ENCODE data around the gene SIN3A.

SIN3A gene

GRCh38 chr15:75342221-75342620, 109.3 kb downstream of the SIN3A start:
- no peak for TF ChIP-seq GATA2 (IDR thresholded peaks at IDR 0.05; ENCODE audit: low read depth, low read length)

- no peak for TF ChIP-seq GATA3 (IDR thresholded peaks at IDR 0.05; ENCODE audit: low read depth, low read length)
These were observed 111.8 kb downstream of the SIN3A start for GRCh38 chr15:75339531-75340240.

GRCh38 chr15:75338661-75339240, 112.7 kb downstream of the SIN3A start:
- TF ChIP-seq GATA3 (IDR thresholded peaks at IDR 0.05; ENCODE audit: low read depth, low read length) (no peak), GATA2 (IDR thresholded peaks at IDR 0.05; ENCODE audit: low read depth, low read length) (no peak)

- no peak for TF ChIP-seq GATA2 (IDR thresholded peaks at IDR 0.05; ENCODE audit: low read depth, low read length)
- no peak for TF ChIP-seq GATA3 (IDR thresholded peaks at IDR 0.05; ENCODE audit: low read depth, low read length)
These were observed 115.7 kb downstream of the SIN3A start, which contains the start of gene COMMD4 for GRCh38 chr15:75335705-75336355. Gene COMMD4, plus strand, starts transcription at chr15:75336063. Its CDS starts 27 bp downstream, at chr15:75336090.

GRCh38 chr15:75335313-75335704, 116.2 kb downstream of the SIN3A start:
- TF ChIP-seq GATA2 (IDR thresholded peaks at IDR 0.05; ENCODE audit: low read depth, low read length) (no peak; the same call in 1 of the 2 replicates), GATA3 (IDR thresholded peaks at IDR 0.05; ENCODE audit: low read depth, low read length) (no peak)

GRCh38 chr15:75329571-75329970, 121.9 kb downstream of the SIN3A start:
- TF ChIP-seq GATA2 (IDR thresholded peaks at IDR 0.05; ENCODE audit: low read depth, low read length): no peak
- TF ChIP-seq GATA3 (IDR thresholded peaks at IDR 0.05; ENCODE audit: low read depth, low read length): no peak

GRCh38 chr15:75328493-75329314, 122.8 kb downstream of the SIN3A start:
- TF ChIP-seq GATA2 (IDR thresholded peaks at IDR 0.05; ENCODE audit: low read depth, low read length): no peak
- no peak for TF ChIP-seq GATA3 (IDR thresholded peaks at IDR 0.05; ENCODE audit: low read depth, low read length)

- TF ChIP-seq GATA2 (IDR thresholded peaks at IDR 0.05; ENCODE audit: low read depth, low read length) (no peak), GATA3 (IDR thresholded peaks at IDR 0.05; ENCODE audit: low read depth, low read length) (no peak)
These were observed 124.0 kb downstream of the SIN3A start for GRCh38 chr15:75327491-75327890.

GRCh38 chr15:75327005-75327404, 124.5 kb downstream of the SIN3A start:
- TF ChIP-seq GATA2 (IDR thresholded peaks at IDR 0.05; ENCODE audit: low read depth, low read length): no peak
- TF ChIP-seq GATA3 (IDR thresholded peaks at IDR 0.05; ENCODE audit: low read depth, low read length): no peak

- TF ChIP-seq GATA3 (IDR thresholded peaks at IDR 0.05; ENCODE audit: low read depth, low read length) (no peak), GATA2 (IDR thresholded peaks at IDR 0.05; ENCODE audit: low read depth, low read length) (no peak)
These were observed 125.6 kb downstream of the SIN3A start for GRCh38 chr15:75325922-75326321.

GRCh38 chr15:75321711-75322110, 129.8 kb downstream of the SIN3A start:
- TF ChIP-seq GATA2 (IDR thresholded peaks at IDR 0.05; ENCODE audit: low read depth, low read length) (no peak), GATA3 (IDR thresholded peaks at IDR 0.05; ENCODE audit: low read depth, low read length) (no peak)
